ENCODE results near the gene RBMS1.

DNA sequence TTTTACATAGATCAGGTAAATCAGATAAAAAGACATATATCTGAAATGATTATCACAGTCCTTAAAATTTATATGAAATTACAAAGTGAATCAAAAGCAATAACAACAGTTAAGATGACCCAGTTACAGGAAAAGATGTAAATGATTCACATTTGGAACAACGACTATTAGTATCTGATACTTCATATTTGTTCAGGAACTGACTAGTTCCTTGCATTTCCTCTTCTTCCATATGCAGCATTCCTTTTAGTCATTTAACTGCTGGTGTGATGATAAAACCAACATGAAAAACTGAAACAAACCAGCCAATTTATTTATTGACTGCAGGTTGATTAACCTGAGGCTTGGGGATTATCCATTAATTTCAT lies 75.2 kb downstream of the RBMS1 start:
- TF ChIP-seq RAD21 (IDR thresholded peaks at IDR 0.05; ENCODE audit: low read length) = no peak
- TF ChIP-seq, protein P1, sequence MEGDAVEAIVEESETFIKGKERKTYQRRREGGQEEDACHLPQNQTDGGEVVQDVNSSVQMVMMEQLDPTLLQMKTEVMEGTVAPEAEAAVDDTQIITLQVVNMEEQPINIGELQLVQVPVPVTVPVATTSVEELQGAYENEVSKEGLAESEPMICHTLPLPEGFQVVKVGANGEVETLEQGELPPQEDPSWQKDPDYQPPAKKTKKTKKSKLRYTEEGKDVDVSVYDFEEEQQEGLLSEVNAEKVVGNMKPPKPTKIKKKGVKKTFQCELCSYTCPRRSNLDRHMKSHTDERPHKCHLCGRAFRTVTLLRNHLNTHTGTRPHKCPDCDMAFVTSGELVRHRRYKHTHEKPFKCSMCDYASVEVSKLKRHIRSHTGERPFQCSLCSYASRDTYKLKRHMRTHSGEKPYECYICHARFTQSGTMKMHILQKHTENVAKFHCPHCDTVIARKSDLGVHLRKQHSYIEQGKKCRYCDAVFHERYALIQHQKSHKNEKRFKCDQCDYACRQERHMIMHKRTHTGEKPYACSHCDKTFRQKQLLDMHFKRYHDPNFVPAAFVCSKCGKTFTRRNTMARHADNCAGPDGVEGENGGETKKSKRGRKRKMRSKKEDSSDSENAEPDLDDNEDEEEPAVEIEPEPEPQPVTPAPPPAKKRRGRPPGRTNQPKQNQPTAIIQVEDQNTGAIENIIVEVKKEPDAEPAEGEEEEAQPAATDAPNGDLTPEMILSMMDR (conservative IDR thresholded peaks at IDR 0.05; ENCODE audit: low read depth, low read length) = no peak
- TF ChIP-seq POLR2A (IDR thresholded peaks at IDR 0.05; ENCODE audit: low read depth, low read length) = no peak
- no peak for TF ChIP-seq CEBPB (IDR thresholded peaks at IDR 0.05; ENCODE audit: low read depth, low read length)
- TF ChIP-seq MAZ (IDR thresholded peaks at IDR 0.05; ENCODE audit: borderline replicate concordance, low read depth, low read length) = no peak
- TF ChIP-seq RCOR1 (IDR thresholded peaks at IDR 0.05; ENCODE audit: insufficient replicate concordance, low read length) = no peak
- TF ChIP-seq SMC3 (IDR thresholded peaks at IDR 0.05; ENCODE audit: low read depth, low read length) = no peak
- no peak for TF ChIP-seq CHD1 (IDR thresholded peaks at IDR 0.05; ENCODE audit: low read depth, low read length)
- TF ChIP-seq, protein P2, sequence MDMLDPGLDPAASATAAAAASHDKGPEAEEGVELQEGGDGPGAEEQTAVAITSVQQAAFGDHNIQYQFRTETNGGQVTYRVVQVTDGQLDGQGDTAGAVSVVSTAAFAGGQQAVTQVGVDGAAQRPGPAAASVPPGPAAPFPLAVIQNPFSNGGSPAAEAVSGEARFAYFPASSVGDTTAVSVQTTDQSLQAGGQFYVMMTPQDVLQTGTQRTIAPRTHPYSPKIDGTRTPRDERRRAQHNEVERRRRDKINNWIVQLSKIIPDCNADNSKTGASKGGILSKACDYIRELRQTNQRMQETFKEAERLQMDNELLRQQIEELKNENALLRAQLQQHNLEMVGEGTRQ (IDR thresholded peaks at IDR 0.05; ENCODE audit: low read depth, low read length) = no peak
- TF ChIP-seq, protein P3, sequence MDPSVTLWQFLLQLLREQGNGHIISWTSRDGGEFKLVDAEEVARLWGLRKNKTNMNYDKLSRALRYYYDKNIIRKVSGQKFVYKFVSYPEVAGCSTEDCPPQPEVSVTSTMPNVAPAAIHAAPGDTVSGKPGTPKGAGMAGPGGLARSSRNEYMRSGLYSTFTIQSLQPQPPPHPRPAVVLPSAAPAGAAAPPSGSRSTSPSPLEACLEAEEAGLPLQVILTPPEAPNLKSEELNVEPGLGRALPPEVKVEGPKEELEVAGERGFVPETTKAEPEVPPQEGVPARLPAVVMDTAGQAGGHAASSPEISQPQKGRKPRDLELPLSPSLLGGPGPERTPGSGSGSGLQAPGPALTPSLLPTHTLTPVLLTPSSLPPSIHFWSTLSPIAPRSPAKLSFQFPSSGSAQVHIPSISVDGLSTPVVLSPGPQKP (IDR thresholded peaks at IDR 0.05; ENCODE audit: borderline replicate concordance, low read depth, low read length) = no peak
- TF ChIP-seq FOS (IDR thresholded peaks at IDR 0.05; ENCODE audit: low read depth, low read length) = no peak
- no peak for TF ChIP-seq MXI1 (IDR thresholded peaks at IDR 0.05; ENCODE audit: borderline replicate concordance, low read depth, low read length)

Data from IMR-90 (cell line).